Measurements from ENCODE around the gene ZNRF1. TPM values are rescaled to one million over a fixed set of nuclear protein-coding genes. Genes with fewer than 3 reads are reported as not detected.

Gene ZNRF1
- total RNA-seq, 4 donors from 2014 or later = 28.5 to 58.4 (median 40.4) TPM

GRCh38 chr16:75114179-75114945, 115.5 kb downstream of the ZNRF1 start:
- H3K4me1 ChIP-seq = peaks cover 25 to 45% (median 31%) of the 10 kb centered on the region in 4 donors
- intact Hi-C loops (cut with DNase I; ENCODE audit: low total_unique reads) (no loop called here), in situ Hi-C loops (cut with MboI; ENCODE audit: low pct_ligation_motif_present in 1 of 4, low pct_unique_long_range_greater_than_20kb in 1 of 4, low sequenced_read_pairs in 3 of 4) (loop anchor here in 1 of 4 donors (25.0 kb wide), 1 partner anchor 402 kb away; the partner anchor contains the start of gene MLKL)
- 91 to 95% methylated on average over 14 to 42 of the region's 44 CpGs for WGBS, 2 donors (ENCODE audit: low coverage in 1 of 2)
- H3K9me3 ChIP-seq = no peaks in the 10 kb centered on the region
- TF ChIP-seq EP300 (IDR thresholded peaks at IDR 0.05; ENCODE audit: low read depth) (no peak), CTCF (IDR thresholded peaks at IDR 0.05) (no peak), POLR2A (IDR thresholded peaks at IDR 0.05) (no peak), POLR2AphosphoS5 (IDR thresholded peaks at IDR 0.05) (no peak)
- no peaks in the 10 kb centered on the region for H3K27me3 ChIP-seq
- H3K4me3 ChIP-seq = no peak overlapping the region
- no peaks in the 10 kb centered on the region for H3K36me3 ChIP-seq
- H3K27ac ChIP-seq = no peak overlapping the region
- DNase-seq = no peak

GRCh38 chr16:75114946-75115825, 116.4 kb downstream of the ZNRF1 start:
- WGBS, 2 donors (ENCODE audit: low coverage in 1 of 2) = 76 to 93% methylated on average over 3 to 41 of the region's 45 CpGs
- no peak for DNase-seq

GRCh38 chr16:75116081-75116910, 117.5 kb downstream of the ZNRF1 start, which contains the start of gene LDHD:
Gene LDHD, minus strand, starts transcription at chr16:75116780. Its CDS starts 60 bp downstream, at chr16:75116720.
- no peaks in the 10 kb centered on the region for H3K27me3 ChIP-seq
- DNase-seq = peak; percentile 90
- H3K4me1 ChIP-seq = peaks cover 7 to 26% (median 12%) of the 10 kb centered on the region in 4 donors
- 29 to 49% methylated on average over 3 to 13 of the region's 15 CpGs for WGBS, 2 donors (ENCODE audit: low coverage in 1 of 2)
- H3K27ac ChIP-seq = peak within 1 kb of the TSS; percentile 54 to 84 (median 74)
- H3K4me3 ChIP-seq = peak within 1 kb of the TSS; percentile 30 to 71 (median 46)
- intact Hi-C loops (cut with DNase I; ENCODE audit: low total_unique reads) (no loop called here), in situ Hi-C loops (cut with MboI; ENCODE audit: low pct_ligation_motif_present in 1 of 4, low pct_unique_long_range_greater_than_20kb in 1 of 4, low sequenced_read_pairs in 3 of 4) (loop anchor here in 1 of 4 donors (25.0 kb wide), 1 partner anchor 404 kb away; the partner anchor contains the start of gene MLKL)
- H3K36me3 ChIP-seq = no peaks in the 10 kb centered on the region
- TF ChIP-seq EP300 (IDR thresholded peaks at IDR 0.05; ENCODE audit: low read depth) = no peak
- peak; percentile 79 to 96 (median 95) for TF ChIP-seq POLR2AphosphoS5 (IDR thresholded peaks at IDR 0.05)
- peak; percentile 96 for TF ChIP-seq POLR2A (IDR thresholded peaks at IDR 0.05)
- no peak for TF ChIP-seq CTCF (IDR thresholded peaks at IDR 0.05)
- peaks cover 0 to under 1% of the 10 kb centered on the region in 2 donors for H3K9me3 ChIP-seq

More at GRCh38 chr16:75114946-75115825, 116.4 kb downstream of the ZNRF1 start:
- H3K9me3 ChIP-seq = no peaks in the 10 kb centered on the region
- intact Hi-C loops (cut with DNase I; ENCODE audit: low total_unique reads) (no loop called here), in situ Hi-C loops (cut with MboI; ENCODE audit: low pct_ligation_motif_present in 1 of 4, low pct_unique_long_range_greater_than_20kb in 1 of 4, low sequenced_read_pairs in 3 of 4) (loop anchor here in 1 of 4 donors (25.0 kb wide), 1 partner anchor 403 kb away; the partner anchor contains the start of gene MLKL)
- H3K27me3 ChIP-seq = no peaks in the 10 kb centered on the region
- peaks cover 16 to 37% (median 22%) of the 10 kb centered on the region in 4 donors for H3K4me1 ChIP-seq
- no peaks in the 10 kb centered on the region for H3K36me3 ChIP-seq
- TF ChIP-seq EP300 (IDR thresholded peaks at IDR 0.05; ENCODE audit: low read depth) (no peak), POLR2A (IDR thresholded peaks at IDR 0.05) (no peak), CTCF (IDR thresholded peaks at IDR 0.05) (no peak), POLR2AphosphoS5 (IDR thresholded peaks at IDR 0.05) (no peak)
- H3K4me3 ChIP-seq = peak overlapping the region in 3 of 4 donors; percentile 37 to 71 (median 54)
- peak overlapping the region in 2 of 4 donors; percentile 84 for H3K27ac ChIP-seq
